ENCODE measurements around the gene FAM234A.
"Not testable (repeated sequence)": the region's sequence is repeated elsewhere in the genome, so short reads cannot be mapped to it uniquely, and the experiment has no call there.

Gene FAM234A

DNA sequence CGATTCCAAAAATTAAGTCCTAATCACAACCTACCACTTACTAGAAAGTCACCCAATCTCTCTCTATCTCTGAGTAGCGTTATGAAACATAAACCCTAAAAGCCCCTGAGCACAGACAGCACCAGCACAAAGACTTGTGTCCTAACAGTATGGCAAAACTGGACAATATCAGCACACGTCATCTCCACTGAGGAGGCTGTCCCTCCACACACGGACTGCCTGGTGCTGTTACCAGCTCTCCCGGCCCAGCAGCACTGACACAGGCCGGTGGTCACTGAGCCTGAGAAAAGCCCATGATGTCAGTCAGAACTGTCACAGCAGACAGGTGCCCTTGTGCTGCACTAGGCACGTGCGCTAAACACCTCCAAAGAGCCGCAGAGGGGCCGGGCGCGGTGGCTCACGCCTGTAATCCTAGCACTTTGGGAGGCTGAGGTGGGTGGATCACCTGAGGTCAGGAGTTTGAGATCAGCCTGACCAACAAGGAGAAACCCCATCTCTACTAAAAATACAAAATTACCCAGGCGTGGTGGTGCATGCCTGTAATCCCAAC is 22.9 kb upstream of the FAM234A start:
- H3K4me3 Mint-ChIP-seq: not testable (repeated sequence)

DNA sequence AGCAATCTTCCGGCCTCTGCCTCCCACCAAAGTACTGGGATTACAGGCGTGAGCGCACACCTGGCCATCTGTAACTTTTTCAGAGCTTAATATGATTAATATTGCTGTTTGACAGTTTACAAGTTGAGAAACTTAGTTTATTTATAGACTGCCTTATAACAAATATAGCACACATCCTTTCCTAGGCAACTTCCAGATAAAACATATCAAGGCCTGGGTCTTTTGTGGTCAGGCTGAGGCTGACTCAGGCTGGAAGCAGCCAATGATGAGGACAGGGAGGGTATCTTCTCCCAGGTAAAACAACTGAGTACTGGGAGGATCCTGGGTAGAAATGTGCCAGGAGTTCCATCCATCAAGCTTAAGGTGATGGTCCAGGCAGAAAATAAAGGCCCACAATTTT is 21.6 kb upstream of the FAM234A start:
- no peak overlapping the region for H3K27ac Mint-ChIP-seq
- no peak for DNase-seq (ENCODE audit: low spot score)
- H3K4me3 Mint-ChIP-seq: no peak overlapping the region
- H3K36me3 Mint-ChIP-seq (ENCODE audit: low read depth): peaks cover 21% of the 10 kb centered on the region
- no peaks in the 10 kb centered on the region for H3K4me1 Mint-ChIP-seq (ENCODE audit: low read depth)
- H3K9me3 Mint-ChIP-seq: no peaks in the 10 kb centered on the region
- H3K27me3 Mint-ChIP-seq (ENCODE audit: low read depth): no peaks in the 10 kb centered on the region

More for the DNA sequence above, 22.9 kb upstream of the FAM234A start:
- H3K27me3 Mint-ChIP-seq (ENCODE audit: low read depth); H3K27ac Mint-ChIP-seq; H3K4me1 Mint-ChIP-seq (ENCODE audit: low read depth); DNase-seq (ENCODE audit: low spot score); H3K9me3 Mint-ChIP-seq: not testable (repeated sequence)
- peaks cover 21% of the 10 kb centered on the region for H3K36me3 Mint-ChIP-seq (ENCODE audit: low read depth)

DNA sequence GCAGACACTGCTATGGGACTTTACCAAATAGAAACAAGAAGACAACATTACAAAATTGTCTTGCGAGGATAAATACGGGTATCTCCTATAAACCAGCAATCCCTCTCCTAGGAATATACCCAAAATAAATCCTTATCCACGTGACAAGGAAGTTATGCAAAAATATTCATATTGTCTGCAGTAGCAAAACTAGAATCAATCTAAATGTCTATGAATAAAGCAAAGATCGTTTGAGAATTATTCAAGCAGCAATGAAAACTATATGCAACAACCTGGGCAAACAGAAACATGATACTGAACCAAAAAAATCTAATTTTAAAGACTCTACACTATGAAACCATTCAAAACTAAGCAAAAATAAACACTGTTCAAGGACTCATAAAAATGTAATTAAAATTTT is 14.6 kb upstream of the FAM234A start:
- H3K27me3 Mint-ChIP-seq (ENCODE audit: low read depth): no peaks in the 10 kb centered on the region
- no peaks in the 10 kb centered on the region for H3K9me3 Mint-ChIP-seq
- H3K4me1 Mint-ChIP-seq (ENCODE audit: low read depth): peaks cover 6% of the 10 kb centered on the region
- no peak for DNase-seq (ENCODE audit: low spot score)
- H3K4me3 Mint-ChIP-seq: no peak overlapping the region
- H3K36me3 Mint-ChIP-seq (ENCODE audit: low read depth): peaks cover 28% of the 10 kb centered on the region
- H3K27ac Mint-ChIP-seq: no peak overlapping the region

DNA sequence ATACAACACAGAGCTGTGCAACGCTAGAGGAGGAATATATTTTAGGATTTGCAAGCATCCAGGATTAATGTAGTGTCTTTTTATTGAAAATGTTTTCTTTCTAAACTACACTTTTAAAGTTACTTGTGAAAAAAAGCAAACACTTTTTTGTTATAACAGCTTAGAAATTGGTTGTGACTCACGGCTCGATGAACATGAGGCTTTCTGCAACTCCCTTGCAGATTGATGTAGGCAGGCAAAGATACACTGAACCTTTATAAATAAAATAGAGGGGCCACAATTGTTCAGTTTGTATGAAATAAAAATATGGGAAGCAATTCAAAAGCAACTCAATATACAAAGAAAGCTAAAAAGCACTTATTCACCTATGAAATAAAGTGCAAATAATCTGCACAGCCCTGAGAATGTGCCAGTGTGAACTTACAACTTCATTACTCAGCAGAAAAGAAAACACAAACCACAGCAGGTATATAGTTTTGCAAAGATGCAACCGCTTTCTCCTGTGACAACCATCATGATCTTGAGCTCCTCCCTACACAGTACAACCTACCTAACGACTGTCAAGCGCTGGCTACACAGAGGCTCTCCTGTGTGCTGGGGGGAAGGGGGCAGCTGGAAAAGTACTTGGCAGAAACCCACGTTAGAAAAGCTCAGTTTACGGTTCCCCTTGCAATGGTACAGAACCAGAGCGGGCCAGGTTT is 6.3 kb upstream of the FAM234A start:
- H3K4me3 Mint-ChIP-seq: peak overlapping the region; percentile 98
- H3K9me3 Mint-ChIP-seq: no peaks in the 10 kb centered on the region
- DNase-seq (ENCODE audit: low spot score): no peak
- peaks cover 34% of the 10 kb centered on the region for H3K36me3 Mint-ChIP-seq (ENCODE audit: low read depth)
- peaks cover 22% of the 10 kb centered on the region for H3K4me1 Mint-ChIP-seq (ENCODE audit: low read depth)
- H3K27me3 Mint-ChIP-seq (ENCODE audit: low read depth): no peaks in the 10 kb centered on the region
- H3K27ac Mint-ChIP-seq: peak overlapping the region; percentile 93

DNA sequence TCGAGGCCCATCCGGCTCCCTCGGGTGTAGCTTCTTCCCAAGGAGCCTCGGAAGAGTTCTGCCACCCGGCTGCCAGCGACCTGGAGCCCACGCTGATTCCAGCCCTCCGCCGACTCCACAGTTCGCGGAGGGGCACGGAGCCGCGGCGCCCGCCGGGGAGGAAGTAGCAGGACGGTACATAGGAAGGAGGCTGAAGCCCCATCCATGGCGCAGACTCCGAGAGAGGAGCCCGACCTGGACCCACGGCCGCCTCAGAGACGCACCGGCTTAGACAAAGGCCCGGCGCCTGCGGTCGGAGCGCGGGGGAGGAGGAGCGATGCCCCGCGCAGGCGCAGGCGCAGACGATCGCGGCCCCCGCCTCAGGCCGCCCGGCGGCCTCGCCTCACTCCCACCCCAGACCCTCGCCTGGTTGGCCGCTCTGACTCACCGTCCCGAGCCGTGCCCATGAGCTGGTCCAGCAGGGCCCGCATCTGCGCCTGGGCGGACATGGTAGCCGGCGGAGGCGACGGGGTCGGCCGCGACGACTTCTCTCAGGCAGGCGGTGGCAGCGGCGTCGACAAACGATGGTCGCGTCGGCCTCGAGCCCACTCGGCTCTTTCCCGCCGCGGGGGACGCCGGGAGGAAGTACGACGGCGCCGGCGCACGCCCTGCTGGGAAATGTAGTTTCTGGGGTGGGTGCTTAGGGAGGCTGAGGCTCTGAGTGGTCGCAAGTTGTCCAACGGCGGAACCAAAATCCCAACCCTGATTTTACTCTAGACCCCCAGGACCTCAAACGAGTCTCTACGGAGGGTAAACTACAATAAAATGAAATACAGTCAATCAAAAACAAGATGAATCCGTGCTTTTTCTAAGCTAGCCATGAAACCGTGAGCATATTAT is 5.5 kb upstream of the FAM234A start, which contains the start of gene LUC7L:
TSS of gene LUC7L (minus strand) at position 598 of the 879 bp plus-strand sequence. CDS start at position 488, 110 bp downstream.
- Mint-ChIP-seq H3K36me3 (ENCODE audit: low read depth) (peaks cover 30% of the 10 kb centered on the region), H3K9me3 (no peaks in the 10 kb centered on the region), H3K27ac (peak within 1 kb of the TSS; percentile 93), H3K4me3 (peak within 1 kb of the TSS; percentile 98), H3K4me1 (ENCODE audit: low read depth) (peaks cover 22% of the 10 kb centered on the region), H3K27me3 (ENCODE audit: low read depth) (no peaks in the 10 kb centered on the region)
- DNase-seq (ENCODE audit: low spot score): peak; percentile 86

DNA sequence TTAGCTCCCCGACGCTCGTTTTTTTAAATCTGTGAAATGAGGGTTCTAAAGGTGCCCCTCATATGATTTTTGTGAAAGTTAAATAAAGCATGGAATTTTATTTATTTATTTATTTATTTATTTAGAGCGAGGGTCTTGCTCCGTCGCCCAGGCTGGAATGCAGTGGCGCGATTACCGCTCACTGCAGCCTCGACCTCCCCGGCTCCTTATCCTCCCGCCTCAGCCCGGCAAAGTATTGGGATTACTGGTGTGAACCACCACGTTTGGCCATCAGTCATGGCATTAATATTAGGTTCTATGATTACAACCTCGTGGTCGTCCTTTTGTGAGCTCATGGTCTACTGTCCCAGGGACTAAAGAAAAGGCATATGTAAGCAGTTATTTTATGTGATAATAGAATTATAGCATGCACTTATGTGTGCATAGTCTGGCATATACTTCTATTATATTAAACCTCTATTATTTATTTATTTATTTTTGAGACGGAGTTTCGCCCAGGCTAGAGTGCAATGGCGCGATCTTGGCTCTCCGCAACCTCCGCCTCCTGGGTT is 4.8 kb upstream of the FAM234A start:
- Mint-ChIP-seq H3K4me1 (ENCODE audit: low read depth) (peaks cover 22% of the 10 kb centered on the region), H3K27me3 (ENCODE audit: low read depth) (no peaks in the 10 kb centered on the region), H3K36me3 (ENCODE audit: low read depth) (peaks cover 30% of the 10 kb centered on the region), H3K9me3 (no peaks in the 10 kb centered on the region), H3K4me3 (peak overlapping the region; percentile 73), H3K27ac (peak overlapping the region; percentile 77)
- DNase-seq (ENCODE audit: low spot score): no peak

DNA sequence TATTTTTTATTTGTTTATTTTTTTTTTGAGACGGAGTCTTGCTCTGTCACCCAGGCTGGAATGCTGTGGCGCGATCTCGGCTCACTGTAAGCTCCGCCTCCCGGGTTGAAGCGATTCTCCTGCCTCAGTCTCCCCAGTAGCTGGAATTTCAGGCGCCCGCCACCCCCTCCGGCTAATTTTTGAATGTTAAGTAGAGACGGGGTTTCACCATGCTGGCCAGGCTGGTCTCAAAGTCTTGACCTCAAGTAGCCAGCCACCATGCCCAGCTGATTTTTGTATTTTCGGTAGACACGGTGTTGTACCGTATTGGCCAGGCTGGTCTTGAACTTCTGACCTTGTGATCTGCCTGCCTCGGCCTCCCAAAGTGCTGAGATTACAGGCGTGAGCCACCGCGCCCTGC is 4.3 kb upstream of the FAM234A start:
- not testable (repeated sequence) for H3K4me3 Mint-ChIP-seq; H3K9me3 Mint-ChIP-seq; H3K27ac Mint-ChIP-seq; H3K27me3 Mint-ChIP-seq (ENCODE audit: low read depth); DNase-seq (ENCODE audit: low spot score)
- Mint-ChIP-seq H3K4me1 (ENCODE audit: low read depth) (peaks cover 27% of the 10 kb centered on the region), H3K36me3 (ENCODE audit: low read depth) (peaks cover 30% of the 10 kb centered on the region)

DNA sequence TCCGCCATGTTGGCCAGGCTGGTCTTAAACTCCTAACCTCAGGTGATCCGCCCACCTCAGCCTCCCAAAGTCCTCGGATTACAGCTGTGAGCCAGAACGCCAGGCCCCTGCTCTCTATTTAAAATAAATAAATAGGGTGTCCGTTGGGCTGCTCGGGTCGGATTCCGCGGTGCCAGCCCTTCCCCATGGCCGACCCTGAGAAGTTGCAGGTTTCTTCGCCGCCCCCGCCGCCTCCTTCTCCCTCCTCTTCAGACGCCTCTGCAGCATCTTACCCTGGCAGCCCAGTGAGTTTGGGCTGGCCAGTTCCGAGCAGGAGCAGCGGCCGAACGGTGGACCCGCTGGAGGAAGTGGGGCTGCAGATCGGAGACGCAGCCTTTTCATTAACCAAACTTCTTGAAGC is 3.7 kb upstream of the FAM234A start:
- Mint-ChIP-seq H3K4me3 (no peak overlapping the region), H3K9me3 (no peaks in the 10 kb centered on the region)

DNA sequence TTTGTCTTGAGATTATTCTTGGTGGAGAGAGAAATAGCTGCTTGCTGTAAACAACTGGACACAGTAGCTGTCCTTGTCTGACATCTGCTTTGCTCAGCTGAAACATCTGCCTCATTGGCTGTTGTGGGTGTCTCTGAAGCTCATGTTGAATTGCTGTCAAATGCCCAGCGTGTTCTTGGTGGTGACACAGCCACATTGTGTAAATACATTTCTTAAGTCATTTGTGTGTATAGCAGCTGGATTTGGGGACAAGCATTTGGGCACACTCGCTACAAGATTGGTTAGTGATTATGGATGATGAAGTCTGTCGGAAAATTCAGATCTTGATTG is 5.3 kb downstream of the FAM234A start:
- no peaks in the 10 kb centered on the region for H3K27me3 Mint-ChIP-seq (ENCODE audit: low read depth)
- no peaks in the 10 kb centered on the region for H3K9me3 Mint-ChIP-seq
- no peak overlapping the region for H3K4me3 Mint-ChIP-seq
- peaks cover 2% of the 10 kb centered on the region for H3K36me3 Mint-ChIP-seq (ENCODE audit: low read depth)
- DNase-seq (ENCODE audit: low spot score): no peak
- no peak overlapping the region for H3K27ac Mint-ChIP-seq
- peaks cover 16% of the 10 kb centered on the region for H3K4me1 Mint-ChIP-seq (ENCODE audit: low read depth)

More for the DNA sequence above, 3.7 kb upstream of the FAM234A start:
- Mint-ChIP-seq H3K27me3 (ENCODE audit: low read depth) (no peaks in the 10 kb centered on the region), H3K4me1 (ENCODE audit: low read depth) (peaks cover 30% of the 10 kb centered on the region), H3K36me3 (ENCODE audit: low read depth) (peaks cover 25% of the 10 kb centered on the region), H3K27ac (no peak overlapping the region)
- DNase-seq (ENCODE audit: low spot score): no peak

DNA sequence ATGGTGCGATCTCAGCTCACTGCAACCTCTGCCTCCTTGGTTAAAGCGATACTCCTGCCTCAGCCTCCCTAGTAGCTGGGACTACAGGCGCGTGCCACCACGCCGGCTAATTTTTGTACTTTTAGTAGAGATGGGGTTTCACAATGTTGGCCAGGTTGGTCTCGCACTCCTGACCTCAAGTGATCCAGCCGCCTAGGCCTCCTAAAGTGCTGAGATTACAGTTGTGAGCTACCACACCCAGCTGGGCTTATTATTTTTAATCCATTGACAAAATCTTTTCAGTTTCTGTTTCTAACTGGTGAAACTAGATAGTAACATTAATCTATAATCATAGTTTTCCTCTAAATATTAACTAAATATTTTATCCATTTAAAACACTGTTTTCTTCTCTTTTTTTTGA is 5.9 kb downstream of the FAM234A start:
- H3K4me1 Mint-ChIP-seq (ENCODE audit: low read depth): peaks cover 10% of the 10 kb centered on the region
- H3K36me3 Mint-ChIP-seq (ENCODE audit: low read depth): peaks cover 2% of the 10 kb centered on the region
- H3K4me3 Mint-ChIP-seq: no peak overlapping the region
- no peak overlapping the region for H3K27ac Mint-ChIP-seq
- H3K9me3 Mint-ChIP-seq: no peaks in the 10 kb centered on the region
- no peak for DNase-seq (ENCODE audit: low spot score)
- H3K27me3 Mint-ChIP-seq (ENCODE audit: low read depth): no peaks in the 10 kb centered on the region

DNA sequence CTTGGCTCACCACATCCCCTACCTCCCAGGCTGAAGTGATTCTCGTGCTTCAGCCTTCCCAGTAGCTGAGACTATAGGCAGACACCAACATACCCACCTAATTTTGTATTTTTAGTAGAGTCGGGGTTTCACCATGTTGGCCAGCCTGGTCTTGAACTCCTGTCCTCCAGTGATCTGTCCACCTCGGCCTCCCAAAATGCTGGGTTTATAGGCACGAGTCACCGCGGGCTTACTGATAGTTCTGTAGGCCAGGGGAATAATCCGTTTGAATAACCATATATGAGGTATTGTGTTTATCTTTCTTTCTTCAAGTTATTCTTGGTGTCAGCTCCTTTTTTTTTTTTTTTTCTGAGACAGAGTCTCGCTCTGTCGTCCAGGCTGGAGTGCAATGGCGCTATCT is 7.7 kb downstream of the FAM234A start:
- Mint-ChIP-seq H3K36me3 (ENCODE audit: low read depth) (no peaks in the 10 kb centered on the region), H3K9me3 (no peaks in the 10 kb centered on the region), H3K27ac (no peak overlapping the region), H3K27me3 (ENCODE audit: low read depth) (no peaks in the 10 kb centered on the region), H3K4me3 (no peak overlapping the region), H3K4me1 (ENCODE audit: low read depth) (peaks cover 7% of the 10 kb centered on the region)
- no peak for DNase-seq (ENCODE audit: low spot score)

DNA sequence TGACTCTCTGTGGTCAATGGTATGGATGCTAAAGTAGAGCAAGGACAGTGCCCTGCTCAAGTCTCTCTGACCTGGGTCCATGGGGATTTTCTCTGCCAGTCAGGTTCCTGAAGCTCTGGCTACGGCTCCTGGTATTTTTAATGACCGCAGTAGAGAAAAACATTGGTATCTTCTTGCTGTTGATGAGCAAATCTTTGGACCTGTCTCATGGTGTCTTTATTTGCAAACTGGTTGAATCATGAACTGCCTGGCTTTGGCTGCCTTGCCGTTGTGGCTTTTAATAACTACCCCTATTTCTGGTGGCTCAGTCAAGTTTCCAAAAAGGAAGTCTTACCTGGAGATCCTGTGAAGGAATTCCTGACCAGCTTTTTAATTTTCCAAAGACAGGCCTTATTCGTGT is 8.7 kb downstream of the FAM234A start:
- Mint-ChIP-seq H3K9me3 (no peaks in the 10 kb centered on the region), H3K27ac (no peak overlapping the region), H3K4me3 (no peak overlapping the region), H3K4me1 (ENCODE audit: low read depth) (peaks cover 7% of the 10 kb centered on the region), H3K36me3 (ENCODE audit: low read depth) (no peaks in the 10 kb centered on the region), H3K27me3 (ENCODE audit: low read depth) (no peaks in the 10 kb centered on the region)
- no peak for DNase-seq (ENCODE audit: low spot score)

DNA sequence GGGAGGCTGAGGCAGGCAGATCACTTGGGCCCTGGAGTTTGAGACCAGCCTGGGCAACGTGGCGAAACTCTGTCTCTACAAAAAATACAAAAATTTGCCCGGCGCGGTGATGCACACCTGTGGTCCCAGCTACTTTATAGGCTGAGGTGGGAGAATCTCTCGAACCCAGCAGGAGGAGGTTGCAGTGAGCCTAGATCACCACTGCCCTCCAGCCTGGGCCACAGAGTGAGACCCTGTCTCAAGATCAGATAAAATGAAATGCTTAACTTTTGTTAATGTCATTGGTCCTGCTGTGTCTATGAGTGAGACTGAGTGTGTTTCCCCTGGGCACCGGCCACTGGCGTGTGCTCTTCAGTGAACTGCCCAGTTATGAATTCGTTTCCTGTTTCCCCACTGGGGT is 10.5 kb downstream of the FAM234A start:
- Mint-ChIP-seq H3K36me3 (ENCODE audit: low read depth) (no peaks in the 10 kb centered on the region), H3K4me1 (ENCODE audit: low read depth) (peaks cover 2% of the 10 kb centered on the region), H3K27me3 (ENCODE audit: low read depth) (no peaks in the 10 kb centered on the region), H3K27ac (no peak overlapping the region), H3K4me3 (no peak overlapping the region), H3K9me3 (no peaks in the 10 kb centered on the region)
- DNase-seq (ENCODE audit: low spot score): no peak

DNA sequence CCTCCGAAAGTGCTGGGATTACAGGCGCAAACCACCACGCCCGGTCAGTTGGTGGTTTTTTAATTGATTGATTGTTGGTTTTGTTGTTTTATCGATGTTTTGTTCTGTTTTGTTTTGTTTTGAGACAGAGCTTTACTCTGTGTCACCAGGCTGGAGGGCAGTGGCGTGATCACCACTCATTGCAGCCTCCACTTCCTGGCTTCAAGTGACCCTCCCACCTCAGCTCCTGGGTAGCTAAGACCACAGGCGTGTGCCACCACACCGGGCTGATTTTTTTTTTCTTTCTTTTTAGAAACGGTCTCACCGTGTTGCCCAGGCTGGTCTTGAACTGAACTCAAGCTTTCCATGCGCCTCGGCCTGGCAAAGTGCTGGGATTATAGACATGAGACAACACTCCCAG is 12.4 kb downstream of the FAM234A start:
- DNase-seq (ENCODE audit: low spot score): no peak
- Mint-ChIP-seq H3K27ac (no peak overlapping the region), H3K4me1 (ENCODE audit: low read depth) (no peaks in the 10 kb centered on the region), H3K4me3 (no peak overlapping the region), H3K27me3 (ENCODE audit: low read depth) (no peaks in the 10 kb centered on the region), H3K9me3 (no peaks in the 10 kb centered on the region), H3K36me3 (ENCODE audit: low read depth) (peaks cover 1% of the 10 kb centered on the region)

Measured in T-helper 2 cell treated with Interferon-gamma antibody and Interleukin-4, amounts not matched to agents 5 μg/mL and 100 μg/mL, for 36 hours (primary cell).